HG03520 (cell line): ENCODE data around the gene COA3.
"Not testable (repeated sequence)": the region's sequence is repeated elsewhere in the genome, so short reads cannot be mapped to it uniquely, and the experiment has no call there.

Experiments used
- ATAC-seq: cut with Tn5 transposase; IDR thresholded peaks from one replicate; pipeline ENCODE4 v1.9.1; 2021; ENCODE audit warnings: mild to moderate bottlenecking, moderate library complexity; ENCODE audit not compliant: unreplicated experiment

The COA3 gene

GRCh38 chr17:42782166-42783061, 16.1 kb downstream of the COA3 start:
- ATAC-seq = no peak

- no peak for ATAC-seq
These were observed 16.8 kb downstream of the COA3 start for GRCh38 chr17:42781639-42782165.

GRCh38 chr17:42780851-42781638, 17.5 kb downstream of the COA3 start:
- no peak for ATAC-seq

GRCh38 chr17:42779936-42780850, 18.3 kb downstream of the COA3 start, which contains the start of gene WNK4:
TSS of gene WNK4 (plus strand) at chr17:42780610. CDS start at chr17:42780699, 89 bp downstream.
- no peak for ATAC-seq

- ATAC-seq = no peak
These were observed 19.1 kb downstream of the COA3 start for GRCh38 chr17:42779304-42779935.

- ATAC-seq = no peak
These were observed 19.9 kb downstream of the COA3 start for GRCh38 chr17:42778570-42778969.

- ATAC-seq = no peak
These were observed 22.9 kb downstream of the COA3 start for GRCh38 chr17:42775534-42776098.

GRCh38 chr17:42774066-42774745, 24.3 kb downstream of the COA3 start:
- no peak for ATAC-seq

- ATAC-seq = no peak
These were observed 25.0 kb downstream of the COA3 start, which contains the start of gene VPS25 for GRCh38 chr17:42773290-42774035. TSS of gene VPS25 (plus strand) at chr17:42773449. CDS start at chr17:42773476, 27 bp downstream.

GRCh38 chr17:42772945-42773289, 25.6 kb downstream of the COA3 start:
- no peak for ATAC-seq

GRCh38 chr17:42769964-42770363, 28.5 kb downstream of the COA3 start:
- not testable (repeated sequence) for ATAC-seq

- not testable (repeated sequence) for ATAC-seq
These were observed 30.5 kb downstream of the COA3 start for GRCh38 chr17:42768006-42768405.

- ATAC-seq = no peak
These were observed 31.0 kb downstream of the COA3 start for GRCh38 chr17:42767512-42767911.

- ATAC-seq = no peak
These were observed 32.4 kb downstream of the COA3 start for GRCh38 chr17:42766124-42766523.

- no peak for ATAC-seq
These were observed 36.9 kb downstream of the COA3 start for GRCh38 chr17:42761638-42762037.

- ATAC-seq = no peak
These were observed 37.6 kb downstream of the COA3 start, which contains the start of gene RAMP2 for GRCh38 chr17:42760652-42761581. TSS of gene RAMP2 (plus strand) at chr17:42761227. CDS start at chr17:42761262, 35 bp downstream.

- ATAC-seq = no peak
These were observed 38.4 kb downstream of the COA3 start for GRCh38 chr17:42759982-42760651.
